ENCODE data around the gene ADORA1. TPM values are rescaled to one million over a fixed set of nuclear protein-coding genes. Genes with fewer than 3 reads are reported as not detected.

Gene ADORA1
- total RNA-seq, 2 donors from 2014 or later, result 19.9 to 27.9 TPM

GRCh38 chr1:203149188-203149840 lies 21.8 kb downstream of the ADORA1 start:
- intact Hi-C loops (cut with DNase I), result no loop called here
- DNase-seq (no peak), ATAC-seq (no peak)

GRCh38 chr1:203150511-203151297 lies 23.2 kb downstream of the ADORA1 start:
- peak in 1 of 2 donors; percentile 25 for ATAC-seq
- no peak for DNase-seq
- intact Hi-C loops (cut with DNase I), result no loop called here

- ATAC-seq (no peak), DNase-seq (no peak)
- intact Hi-C loops (cut with DNase I), result no loop called here
These were observed 24.0 kb downstream of the ADORA1 start for GRCh38 chr1:203151362-203152157.

GRCh38 chr1:203152158-203153034 lies 24.9 kb downstream of the ADORA1 start:
- peak in 1 of 2 donors; percentile 52 for ATAC-seq
- no peak for DNase-seq
- intact Hi-C loops (cut with DNase I), result no loop called here

- no peak for DNase-seq
- ATAC-seq, result peak in 1 of 2 donors; percentile 13
- intact Hi-C loops (cut with DNase I), result no loop called here
These were observed 25.8 kb downstream of the ADORA1 start for GRCh38 chr1:203153051-203153988.

- intact Hi-C loops (cut with DNase I), result no loop called here
- ATAC-seq (peak in 1 of 2 donors; percentile 11), DNase-seq (no peak)
These were observed 26.7 kb downstream of the ADORA1 start for GRCh38 chr1:203153989-203154821.

- DNase-seq (no peak), ATAC-seq (no peak)
- intact Hi-C loops (cut with DNase I), result no loop called here
These were observed 28.8 kb downstream of the ADORA1 start for GRCh38 chr1:203156280-203156679.

GRCh38 chr1:203158423-203158822 lies 30.9 kb downstream of the ADORA1 start:
- intact Hi-C loops (cut with DNase I), result no loop called here
- ATAC-seq, result no peak
- no peak for DNase-seq

GRCh38 chr1:203158960-203159665 lies 31.6 kb downstream of the ADORA1 start:
- intact Hi-C loops (cut with DNase I), result no loop called here
- no peak for DNase-seq
- ATAC-seq, result no peak

GRCh38 chr1:203159844-203160243 lies 32.3 kb downstream of the ADORA1 start:
- DNase-seq (no peak), ATAC-seq (peak in 1 of 2 donors; percentile 44)
- intact Hi-C loops (cut with DNase I), result no loop called here

- DNase-seq (no peak), ATAC-seq (no peak)
- intact Hi-C loops (cut with DNase I), result no loop called here
These were observed 33.6 kb downstream of the ADORA1 start for GRCh38 chr1:203161175-203161574.

- ATAC-seq, result no peak
- DNase-seq, result no peak
- intact Hi-C loops (cut with DNase I), result no loop called here
These were observed 34.2 kb downstream of the ADORA1 start for GRCh38 chr1:203161703-203162102.

GRCh38 chr1:203162403-203162802 lies 34.9 kb downstream of the ADORA1 start:
- ATAC-seq (no peak), DNase-seq (no peak)
- intact Hi-C loops (cut with DNase I), result no loop called here

GRCh38 chr1:203163891-203164635 lies 36.5 kb downstream of the ADORA1 start:
- DNase-seq (no peak), ATAC-seq (no peak)
- intact Hi-C loops (cut with DNase I), result no loop called here

GRCh38 chr1:203165101-203165799 lies 37.7 kb downstream of the ADORA1 start:
- ATAC-seq, result no peak
- DNase-seq, result no peak
- intact Hi-C loops (cut with DNase I), result no loop called here
